ENCODE data around the gene FBLN7. TPM values are rescaled to one million over a fixed set of nuclear protein-coding genes. Genes with fewer than 3 reads are reported as not detected.

FBLN7 gene
- total and polyA plus RNA-seq, 2 experiments from 2014 or later = 0.28 to 4.7 TPM

DNA sequence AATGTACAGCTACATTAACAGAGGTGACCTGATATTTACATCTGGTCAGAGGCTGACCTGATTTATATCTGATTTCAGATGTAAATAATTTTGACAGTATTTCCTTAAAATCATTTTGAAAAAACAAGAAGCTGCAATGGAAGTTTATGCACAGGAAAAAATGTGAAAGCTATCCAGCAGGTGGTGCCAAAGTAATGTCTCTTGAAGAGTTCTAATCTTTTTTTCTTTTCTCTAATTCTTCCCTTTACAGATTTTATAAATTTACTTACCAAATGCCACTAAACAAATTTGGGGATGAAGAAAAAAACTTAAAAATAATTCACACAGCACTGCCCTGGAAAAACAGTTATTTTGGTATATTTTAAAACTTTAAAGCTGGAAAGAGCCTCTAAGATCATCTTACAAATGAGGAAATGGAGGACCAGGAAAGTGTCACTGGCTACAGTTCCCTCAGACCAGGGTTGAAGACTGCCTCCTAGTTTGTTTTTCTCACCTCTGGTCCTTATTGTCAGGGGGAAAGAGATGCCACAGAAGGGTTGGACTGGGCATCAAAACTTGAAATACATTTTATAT is 16.4 kb upstream of the FBLN7 start:
- no peak overlapping the region for H3K4me3 ChIP-seq
- no peaks in the 10 kb centered on the region for H3K9me3 ChIP-seq (ENCODE audit: low read depth)
- peaks cover under 1% of the 10 kb centered on the region for H3K36me3 ChIP-seq
- no peaks in the 10 kb centered on the region for H3K27me3 ChIP-seq
- H3K27ac ChIP-seq = no peak overlapping the region
- H3K4me1 ChIP-seq (ENCODE audit: low read depth) = no peaks in the 10 kb centered on the region
- DNase-seq (ENCODE audit: low read depth in 1 of 2, low spot score in 1 of 2) = peak; percentile 41 to 74
- TF ChIP-seq, protein P1, sequence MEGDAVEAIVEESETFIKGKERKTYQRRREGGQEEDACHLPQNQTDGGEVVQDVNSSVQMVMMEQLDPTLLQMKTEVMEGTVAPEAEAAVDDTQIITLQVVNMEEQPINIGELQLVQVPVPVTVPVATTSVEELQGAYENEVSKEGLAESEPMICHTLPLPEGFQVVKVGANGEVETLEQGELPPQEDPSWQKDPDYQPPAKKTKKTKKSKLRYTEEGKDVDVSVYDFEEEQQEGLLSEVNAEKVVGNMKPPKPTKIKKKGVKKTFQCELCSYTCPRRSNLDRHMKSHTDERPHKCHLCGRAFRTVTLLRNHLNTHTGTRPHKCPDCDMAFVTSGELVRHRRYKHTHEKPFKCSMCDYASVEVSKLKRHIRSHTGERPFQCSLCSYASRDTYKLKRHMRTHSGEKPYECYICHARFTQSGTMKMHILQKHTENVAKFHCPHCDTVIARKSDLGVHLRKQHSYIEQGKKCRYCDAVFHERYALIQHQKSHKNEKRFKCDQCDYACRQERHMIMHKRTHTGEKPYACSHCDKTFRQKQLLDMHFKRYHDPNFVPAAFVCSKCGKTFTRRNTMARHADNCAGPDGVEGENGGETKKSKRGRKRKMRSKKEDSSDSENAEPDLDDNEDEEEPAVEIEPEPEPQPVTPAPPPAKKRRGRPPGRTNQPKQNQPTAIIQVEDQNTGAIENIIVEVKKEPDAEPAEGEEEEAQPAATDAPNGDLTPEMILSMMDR (IDR thresholded peaks at IDR 0.05; ENCODE audit: low read depth, low read length) = peak; percentile 66

DNA sequence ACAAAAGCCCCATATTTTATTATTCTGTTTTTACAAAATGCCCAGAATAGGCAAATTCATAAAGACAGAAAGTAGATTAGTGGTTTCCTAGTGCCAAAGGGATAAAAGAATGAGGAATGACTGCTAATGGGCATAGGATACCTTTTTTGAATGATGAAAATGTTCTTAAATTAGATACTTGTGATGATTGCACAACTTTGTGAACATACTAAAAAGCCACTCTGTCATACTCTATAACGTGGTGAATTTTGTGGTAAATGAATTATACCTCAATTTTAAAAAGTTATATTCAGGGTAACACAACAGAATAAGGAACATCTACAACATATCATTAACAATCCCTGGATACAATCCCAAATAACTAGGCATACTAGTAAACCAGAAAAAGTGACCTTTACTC is 9.1 kb upstream of the FBLN7 start:
- no peaks in the 10 kb centered on the region for H3K27me3 ChIP-seq
- no peaks in the 10 kb centered on the region for H3K4me1 ChIP-seq (ENCODE audit: low read depth)
- H3K4me3 ChIP-seq = no peak overlapping the region
- no peak for DNase-seq (ENCODE audit: low read depth in 1 of 2, low spot score in 1 of 2)
- H3K9me3 ChIP-seq (ENCODE audit: low read depth) = no peaks in the 10 kb centered on the region
- TF ChIP-seq, protein P1 (IDR thresholded peaks at IDR 0.05; ENCODE audit: low read depth, low read length) = no peak
- H3K27ac ChIP-seq = no peak overlapping the region
- H3K36me3 ChIP-seq = no peaks in the 10 kb centered on the region

DNA sequence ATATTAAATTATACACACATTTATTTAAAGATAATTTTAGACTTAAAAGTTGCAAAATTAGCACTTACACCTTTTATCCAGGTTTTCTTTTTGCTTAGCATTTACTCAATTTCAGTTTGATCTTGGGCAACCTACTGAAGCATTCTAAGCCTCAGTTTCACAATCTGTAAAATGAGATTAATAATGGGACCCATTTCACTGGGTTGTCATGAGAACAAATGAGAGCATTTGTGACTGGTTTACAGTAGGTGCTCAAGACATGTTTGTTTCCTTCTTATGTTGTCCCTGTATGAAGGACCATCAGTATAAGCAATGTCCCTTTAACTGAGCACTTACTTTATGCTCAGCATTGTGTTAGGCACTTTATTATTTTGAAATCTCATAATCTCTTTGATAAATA is 4.8 kb upstream of the FBLN7 start:
- TF ChIP-seq, protein P1 (IDR thresholded peaks at IDR 0.05; ENCODE audit: low read depth, low read length) = no peak
- H3K4me3 ChIP-seq = no peak overlapping the region
- DNase-seq (ENCODE audit: low read depth in 1 of 2, low spot score in 1 of 2) = no peak
- no peaks in the 10 kb centered on the region for H3K36me3 ChIP-seq
- no peak overlapping the region for H3K27ac ChIP-seq
- H3K9me3 ChIP-seq (ENCODE audit: low read depth) = no peaks in the 10 kb centered on the region
- peaks cover 24% of the 10 kb centered on the region for H3K27me3 ChIP-seq
- H3K4me1 ChIP-seq (ENCODE audit: low read depth) = no peaks in the 10 kb centered on the region

DNA sequence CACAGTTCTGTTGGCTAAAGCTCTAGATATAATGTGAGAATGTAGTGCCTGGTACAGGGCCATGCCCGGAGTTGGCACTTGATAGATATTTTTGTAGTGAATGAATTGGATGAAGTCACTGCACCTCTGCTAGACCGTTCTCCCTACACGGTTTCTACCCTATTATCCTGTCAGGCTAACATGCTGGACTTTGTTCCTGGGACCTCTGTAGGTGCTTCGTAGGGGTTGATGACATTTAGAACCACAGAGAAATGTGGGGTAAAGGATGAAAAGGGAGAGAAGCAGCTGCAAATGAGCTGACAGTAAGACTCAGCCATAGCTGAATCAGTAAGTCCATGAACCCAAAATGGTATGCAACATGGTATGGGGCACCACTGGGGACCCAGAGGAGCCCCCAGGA is 4.1 kb upstream of the FBLN7 start:
- TF ChIP-seq, protein P1 (IDR thresholded peaks at IDR 0.05; ENCODE audit: low read depth, low read length) = no peak
- no peak overlapping the region for H3K4me3 ChIP-seq
- peaks cover 26% of the 10 kb centered on the region for H3K27me3 ChIP-seq
- no peaks in the 10 kb centered on the region for H3K36me3 ChIP-seq
- H3K4me1 ChIP-seq (ENCODE audit: low read depth) = no peaks in the 10 kb centered on the region
- H3K27ac ChIP-seq = no peak overlapping the region
- DNase-seq (ENCODE audit: low read depth in 1 of 2, low spot score in 1 of 2) = no peak
- H3K9me3 ChIP-seq (ENCODE audit: low read depth) = no peaks in the 10 kb centered on the region

DNA sequence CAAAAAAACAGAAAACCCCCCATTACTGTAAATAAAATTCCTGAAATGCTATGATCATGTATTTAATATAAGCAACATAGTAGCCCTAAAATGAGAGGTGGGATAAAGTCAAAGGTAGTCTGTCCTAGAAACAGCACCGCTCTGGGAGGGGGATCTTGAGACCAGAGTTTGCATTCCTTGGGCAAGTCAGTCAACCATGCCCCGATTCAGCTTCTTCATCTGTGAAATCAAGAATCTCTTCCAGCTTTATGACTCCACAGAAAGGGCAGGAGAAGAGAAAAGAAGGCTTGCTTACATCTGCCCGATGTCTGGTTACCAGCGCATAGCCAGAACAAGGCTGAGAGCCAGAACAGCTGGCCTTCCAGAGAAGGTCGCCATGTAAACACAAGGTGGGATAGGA is 2.1 kb upstream of the FBLN7 start:
- DNase-seq (ENCODE audit: low read depth in 1 of 2, low spot score in 1 of 2) = no peak
- Histone ChIP-seq H3K36me3 (no peaks in the 10 kb centered on the region), H3K9me3 (ENCODE audit: low read depth) (no peaks in the 10 kb centered on the region), H3K27me3 (peaks cover 40% of the 10 kb centered on the region), H3K4me1 (ENCODE audit: low read depth) (no peaks in the 10 kb centered on the region), H3K27ac (no peak overlapping the region), H3K4me3 (no peak overlapping the region)
- TF ChIP-seq, protein P1 (IDR thresholded peaks at IDR 0.05; ENCODE audit: low read depth, low read length) = no peak
